ENCODE measurements around the gene FITM1.

GRCh38 chr14:24131549-24131966 lies 1.1 kb downstream of the FITM1 start:
- TF ChIP-seq EZH2 (IDR thresholded peaks at IDR 0.05), result no peak
- no peak for TF ChIP-seq POLR2AphosphoS5 (IDR thresholded peaks at IDR 0.05; ENCODE audit: borderline replicate concordance, low read depth, low read length)

Measured in SK-N-MC (cell line).